ENCODE data around the gene TFAP2D.

Gene TFAP2D

GRCh38 chr6:50713226-50713625, at the start of gene TFAP2D:
Gene TFAP2D (plus strand): TSS chr6:50713526. CDS start chr6:50714056, 530 bp downstream.
- no peak for DNase-seq

GRCh38 chr6:50663806-50664205, 49.5 kb upstream of the TFAP2D start:
- no peak for DNase-seq

- no peak for DNase-seq
These were observed 47.2 kb upstream of the TFAP2D start for GRCh38 chr6:50666089-50666488.

- no peak for DNase-seq
These were observed 32.0 kb upstream of the TFAP2D start for GRCh38 chr6:50681213-50681824.

- DNase-seq = no peak
These were observed 24.1 kb upstream of the TFAP2D start for GRCh38 chr6:50689210-50689609.

GRCh38 chr6:50691814-50692495, 21.4 kb upstream of the TFAP2D start:
- no peak for DNase-seq

GRCh38 chr6:50698546-50698945, 14.8 kb upstream of the TFAP2D start:
- no peak for DNase-seq

GRCh38 chr6:50699051-50699775, 14.1 kb upstream of the TFAP2D start:
- no peak for DNase-seq

GRCh38 chr6:50706575-50706974, 6.8 kb upstream of the TFAP2D start:
- DNase-seq = no peak

GRCh38 chr6:50707191-50707590, 6.1 kb upstream of the TFAP2D start:
- DNase-seq = no peak

GRCh38 chr6:50707652-50708300, 5.5 kb upstream of the TFAP2D start:
- DNase-seq = no peak

- DNase-seq = no peak
These were observed 4.5 kb upstream of the TFAP2D start for GRCh38 chr6:50708664-50709365.

- DNase-seq = no peak
These were observed 4.0 kb upstream of the TFAP2D start for GRCh38 chr6:50709366-50709734.

GRCh38 chr6:50711686-50712085, 1.6 kb upstream of the TFAP2D start:
- DNase-seq = no peak

GRCh38 chr6:50712291-50712690, 1.0 kb upstream of the TFAP2D start:
- DNase-seq = no peak

- DNase-seq = no peak
These were observed 706 bp downstream of the TFAP2D start for GRCh38 chr6:50713977-50714486.

- DNase-seq = no peak
These were observed 1.4 kb downstream of the TFAP2D start for GRCh38 chr6:50714487-50715379.

- no peak for DNase-seq
These were observed 3.7 kb downstream of the TFAP2D start for GRCh38 chr6:50716899-50717509.

GRCh38 chr6:50717734-50718457, 4.6 kb downstream of the TFAP2D start:
- DNase-seq = no peak

- no peak for DNase-seq
These were observed 5.2 kb downstream of the TFAP2D start for GRCh38 chr6:50718566-50718965.

- no peak for DNase-seq
These were observed 7.3 kb downstream of the TFAP2D start for GRCh38 chr6:50720623-50721022.

Measured in activated T-cell treated with anti-CD3 and anti-CD28 coated beads, Interleukin-2, amount 50 U/mL, for 1 hour (primary cell).